Lower lobe of right lung (tissue), 2 donors: ENCODE results near the gene BDNF. TPM values are rescaled to one million over a fixed set of nuclear protein-coding genes. Genes with fewer than 3 reads are reported as not detected.
"Not testable (repeated sequence)": the region's sequence is repeated elsewhere in the genome, so short reads cannot be mapped to it uniquely, and the experiment has no call there.

Experiments used
- ATAC-seq, 2 donors: fragments of 200-7000 bp; cut with Tn5 transposase; one replicate each; pipeline ENCODE4 v1.9.1; 2020 to 2022; ENCODE audit warnings: mild to moderate bottlenecking in 2 of 2, moderate library complexity in 2 of 2
- DNase-seq: peaks from one replicate; pipeline ENCODE4 v3.0.0-alpha.2; 2020
- H3K27ac ChIP-seq: fragments of 200-600 bp; one replicate; pipeline ENCODE4 v1.8.0; 2022
- H3K27me3 ChIP-seq: fragments of 200-600 bp; one replicate; pipeline ENCODE4 v1.8.0; 2022; ENCODE audit warnings: low read depth
- H3K36me3 ChIP-seq: fragments of 200-600 bp; one replicate; pipeline ENCODE4 v1.8.0; 2022; ENCODE audit warnings: mild to moderate bottlenecking
- H3K4me1 ChIP-seq: fragments of 200-600 bp; one replicate; pipeline ENCODE4 v1.8.0; 2022
- H3K4me3 ChIP-seq: fragments of 200-600 bp; one replicate; pipeline ENCODE4 v1.8.0; 2022; ENCODE audit warnings: mild to moderate bottlenecking
- H3K9me3 ChIP-seq: fragments of 200-600 bp; one replicate; pipeline ENCODE4 v1.8.0; 2022
- CTCF ChIP-seq: fragments of 200-600 bp; IDR thresholded peaks from one replicate; pipeline ENCODE4 v1.8.0; 2022; ENCODE audit warnings: antibody characterized with exemption, mild to moderate bottlenecking
- intact Hi-C: fragments of 100-400 bp; cut with DNase I; formaldehyde crosslinking; loops from one replicate; pipeline ENCODE4 v1.11.0; 2022
- total RNA-seq: library from RNA; stranded (reverse); fragmentation: NEBNext Ultra II Directional; extraction: Animal tissue kit (Norgen Biotek cat#: 25700); gene quantifications from one replicate; pipeline ENCODE4 v1.2.1, GENCODE V29; 2021
- donor health status: DM: no; HTN: yes; CAD: no; lungs with severe emphysema.

Gene BDNF
- total RNA-seq, 1 donor from 2014 or later, result 3.4 TPM

DNA sequence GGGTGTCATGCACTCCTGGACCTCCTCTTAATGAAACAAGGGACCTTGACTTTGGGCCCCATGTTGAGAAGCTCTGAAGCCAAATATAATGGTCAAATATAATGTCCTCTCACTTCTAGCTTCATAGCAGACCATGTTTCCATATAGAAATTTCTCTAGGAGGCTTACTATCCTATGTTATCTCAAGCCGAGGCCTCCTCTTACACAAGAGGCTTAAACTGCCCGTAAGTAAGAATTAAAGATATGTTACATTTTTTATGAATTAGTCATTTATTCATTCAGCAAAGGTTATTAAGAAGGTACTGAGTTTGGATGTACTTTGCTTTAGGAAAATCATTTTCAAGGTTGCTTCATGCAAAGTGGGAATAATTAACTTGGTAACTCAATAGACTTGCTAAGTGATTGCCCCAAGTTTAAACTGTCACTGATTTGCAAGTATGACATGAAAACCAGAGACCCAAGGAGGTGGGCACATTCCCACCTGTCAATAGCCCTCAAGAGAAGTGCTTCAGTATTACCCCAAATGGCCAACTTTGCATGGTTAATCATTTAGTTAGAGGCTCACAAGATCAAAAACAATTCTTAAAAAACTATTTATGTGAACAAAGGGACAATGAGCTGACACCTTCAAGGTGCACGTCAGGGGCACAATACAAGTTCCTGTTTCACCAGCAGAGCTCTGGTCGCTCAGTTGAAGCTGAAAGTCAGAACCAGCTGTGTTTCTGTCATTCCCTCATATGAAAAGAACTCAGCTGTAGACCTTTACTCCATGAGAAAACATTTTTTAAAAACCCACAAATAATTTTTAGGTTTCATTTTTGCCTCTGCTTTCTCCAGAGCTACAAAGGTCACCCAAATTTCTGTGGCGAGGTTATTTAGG, 20.9 kb downstream of the BDNF start:
- DNase-seq (no peak), ATAC-seq (no peak)
- TF ChIP-seq CTCF, result no peak
- intact Hi-C loops, result no loop called here
- H3K4me1 ChIP-seq, result no peaks in the 10 kb centered on the region
- no peaks in the 10 kb centered on the region for H3K27me3 ChIP-seq
- H3K27ac ChIP-seq, result no peak overlapping the region
- no peak overlapping the region for H3K4me3 ChIP-seq
- H3K36me3 ChIP-seq, result no peaks in the 10 kb centered on the region
- H3K9me3 ChIP-seq, result no peaks in the 10 kb centered on the region

GRCh38 chr11:27678242-27678641, 22.0 kb downstream of the BDNF start:
- no peak for DNase-seq
- no peak overlapping the region for H3K4me3 ChIP-seq
- H3K4me1 ChIP-seq, result no peaks in the 10 kb centered on the region
- no peak for ATAC-seq
- intact Hi-C loops, result no loop called here
- H3K36me3 ChIP-seq, result no peaks in the 10 kb centered on the region
- H3K9me3 ChIP-seq, result no peaks in the 10 kb centered on the region
- no peak overlapping the region for H3K27ac ChIP-seq
- H3K27me3 ChIP-seq, result no peaks in the 10 kb centered on the region
- TF ChIP-seq CTCF, result no peak

GRCh38 chr11:27677108-27677507, 23.1 kb downstream of the BDNF start:
- H3K4me3 ChIP-seq, result no peak overlapping the region
- no peak for TF ChIP-seq CTCF
- intact Hi-C loops, result no loop called here
- H3K4me1 ChIP-seq, result no peaks in the 10 kb centered on the region
- no peaks in the 10 kb centered on the region for H3K9me3 ChIP-seq
- H3K27ac ChIP-seq, result no peak overlapping the region
- H3K27me3 ChIP-seq, result no peaks in the 10 kb centered on the region
- H3K36me3 ChIP-seq, result no peaks in the 10 kb centered on the region
- ATAC-seq (no peak), DNase-seq (no peak)

- Histone ChIP-seq H3K27ac (no peak overlapping the region), H3K27me3 (no peaks in the 10 kb centered on the region), H3K36me3 (no peaks in the 10 kb centered on the region), H3K4me3 (no peak overlapping the region), H3K4me1 (no peaks in the 10 kb centered on the region), H3K9me3 (peaks cover under 1% of the 10 kb centered on the region)
- DNase-seq, result no peak
- intact Hi-C loops, result no loop called here
- TF ChIP-seq CTCF, result no peak
- ATAC-seq, result no peak
Observed at GRCh38 chr11:27673979-27674663, 26.1 kb downstream of the BDNF start.

DNA sequence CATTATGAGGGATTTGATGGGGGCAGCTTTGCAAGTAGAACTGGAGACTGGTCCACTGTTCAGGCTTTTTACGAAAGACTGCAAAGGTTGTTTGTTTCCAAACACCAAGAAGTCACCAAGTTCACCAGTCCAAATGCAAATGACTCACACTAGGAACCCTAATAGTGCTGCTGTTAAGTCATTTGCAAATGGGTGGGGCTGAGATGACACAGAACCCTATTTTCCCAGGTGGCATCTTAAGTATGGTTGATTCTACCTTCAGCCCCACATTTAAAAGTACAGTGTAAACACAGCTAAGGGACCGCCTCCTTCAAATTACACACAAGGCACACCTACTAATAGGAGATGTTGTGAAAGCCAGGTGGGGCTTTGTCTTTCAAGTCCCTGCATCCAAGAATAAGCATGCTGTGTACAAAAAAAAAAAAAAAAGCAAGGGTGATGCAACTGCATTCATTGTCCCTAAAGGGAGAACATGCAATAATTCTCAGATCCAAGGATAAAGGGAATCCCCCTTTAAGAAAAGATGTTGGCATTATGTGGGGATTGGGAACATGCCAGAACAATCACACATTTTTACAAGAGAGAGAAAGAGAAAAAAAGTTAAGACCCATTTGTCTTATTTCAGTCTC, 27.3 kb downstream of the BDNF start:
- Histone ChIP-seq H3K9me3 (peaks cover 4% of the 10 kb centered on the region), H3K4me3 (no peak overlapping the region), H3K4me1 (no peaks in the 10 kb centered on the region), H3K36me3 (no peaks in the 10 kb centered on the region), H3K27ac (no peak overlapping the region), H3K27me3 (no peaks in the 10 kb centered on the region)
- intact Hi-C loops, result no loop called here
- no peak for TF ChIP-seq CTCF
- ATAC-seq (no peak), DNase-seq (no peak)

- H3K4me3 ChIP-seq, H3K4me1 ChIP-seq, DNase-seq, H3K36me3 ChIP-seq, H3K27ac ChIP-seq, H3K27me3 ChIP-seq, H3K9me3 ChIP-seq, ATAC-seq, intact Hi-C loops: not testable (repeated sequence)
Observed at GRCh38 chr11:27665508-27666101, 34.6 kb downstream of the BDNF start.
